ENCODE data around the gene SLC27A3. TPM values are rescaled to one million over a fixed set of nuclear protein-coding genes. Genes with fewer than 3 reads are reported as not detected.

Gene SLC27A3
- total and polyA plus RNA-seq, 9 of the 15 experiments (the other 6 are each of a cell fraction or from before 2014, with no cell fraction given) = 0.57 to 5.2 (median 2.8) TPM

DNA sequence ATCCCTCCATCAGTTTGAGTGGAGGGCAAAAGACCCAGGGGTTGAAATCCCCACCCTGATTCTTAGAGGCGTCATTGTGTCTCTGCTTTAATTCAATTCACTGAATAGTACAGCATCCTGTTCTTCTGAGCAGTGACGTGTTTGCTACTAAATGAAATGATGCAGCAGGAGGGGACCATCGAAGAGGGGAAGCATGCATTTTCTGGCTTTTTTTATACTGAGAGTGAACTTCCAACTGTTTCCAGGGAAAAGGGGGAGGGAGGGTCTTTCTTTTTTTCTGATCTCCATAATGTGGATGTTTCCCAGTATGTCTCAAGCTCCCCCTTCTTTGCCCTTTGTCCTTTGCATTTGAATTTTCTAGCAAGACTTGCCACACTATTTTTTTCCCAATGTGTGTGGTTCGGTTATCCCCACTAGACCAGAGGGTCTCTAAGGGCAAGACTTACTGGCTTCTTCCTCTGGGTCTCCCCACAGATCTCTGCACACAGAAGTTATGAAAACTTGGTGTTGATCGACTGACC, 44.7 kb upstream of the SLC27A3 start:
- no peaks in the 10 kb centered on the region for H3K9me3 ChIP-seq (replicated peaks; ENCODE audit: control insufficient read depth, insufficient read depth, low read depth, low read length)

More for the DNA sequence above, 44.7 kb upstream of the SLC27A3 start:
- H3K9ac ChIP-seq (ENCODE audit: insufficient read depth in 1 of 2, low read depth in 2 of 2, low read length in 2 of 2) = no peak overlapping the region
- no peaks in the 10 kb centered on the region; the same call in 2 of the 3 replicates for H3K36me3 ChIP-seq (ENCODE audit: control insufficient read depth, insufficient read depth, low read length)
- no peak overlapping the region for H3K27ac ChIP-seq (ENCODE audit: extremely low read depth, low read depth, low read length)
- WGBS (ENCODE audit: insufficient coverage, low coverage, missing lambda C conversion rate) = 45% methylated on average over 5 of the region's 5 CpGs
- H3K27me3 ChIP-seq (ENCODE audit: control insufficient read depth in 2 of 2, insufficient read depth in 2 of 2, low read length in 2 of 2) = no peaks in the 10 kb centered on the region
- H3K4me1 ChIP-seq (replicated peaks in 1 of 2; ENCODE audit: control insufficient read depth in 2 of 2, insufficient read depth in 2 of 2, low read length in 2 of 2) = peaks cover 7 to 11% of the 10 kb centered on the region in 2 experiments; a peak in 4 of 5 replicates
- no peak overlapping the region for H2AFZ ChIP-seq (ENCODE audit: low read depth, low read length)
- H3K4me3 ChIP-seq = no peak overlapping the region
- in situ Hi-C loops (cut with MboI) (no loop called here), intact Hi-C loops (cut with micrococcal nuclease) (no loop called here)
- ATAC-seq (no peak), FAIRE-seq (no peak), DNase-seq (ENCODE audit: extremely low read depth in 1 of 4, low spot score in 3 of 4) (no peak)
- H4K20me1 ChIP-seq (replicated peaks; ENCODE audit: control insufficient read depth, insufficient read depth, low read length) = no peaks in the 10 kb centered on the region
- POLR2A ChIA-PET = no interaction called here
- CTCF ChIA-PET (ENCODE audit: low intra/inter-chr PET ratio) = no interaction called here
- H3K79me2 ChIP-seq (ENCODE audit: control insufficient read depth, insufficient read depth, low read length) = peaks cover 15% of the 10 kb centered on the region
- H3K9me1 ChIP-seq (ENCODE audit: control insufficient read depth, insufficient read depth, low read length) = no peaks in the 10 kb centered on the region
- no peak overlapping the region for H3K4me2 ChIP-seq (ENCODE audit: insufficient read depth, low read length)
- TF ChIP-seq, protein P1, sequence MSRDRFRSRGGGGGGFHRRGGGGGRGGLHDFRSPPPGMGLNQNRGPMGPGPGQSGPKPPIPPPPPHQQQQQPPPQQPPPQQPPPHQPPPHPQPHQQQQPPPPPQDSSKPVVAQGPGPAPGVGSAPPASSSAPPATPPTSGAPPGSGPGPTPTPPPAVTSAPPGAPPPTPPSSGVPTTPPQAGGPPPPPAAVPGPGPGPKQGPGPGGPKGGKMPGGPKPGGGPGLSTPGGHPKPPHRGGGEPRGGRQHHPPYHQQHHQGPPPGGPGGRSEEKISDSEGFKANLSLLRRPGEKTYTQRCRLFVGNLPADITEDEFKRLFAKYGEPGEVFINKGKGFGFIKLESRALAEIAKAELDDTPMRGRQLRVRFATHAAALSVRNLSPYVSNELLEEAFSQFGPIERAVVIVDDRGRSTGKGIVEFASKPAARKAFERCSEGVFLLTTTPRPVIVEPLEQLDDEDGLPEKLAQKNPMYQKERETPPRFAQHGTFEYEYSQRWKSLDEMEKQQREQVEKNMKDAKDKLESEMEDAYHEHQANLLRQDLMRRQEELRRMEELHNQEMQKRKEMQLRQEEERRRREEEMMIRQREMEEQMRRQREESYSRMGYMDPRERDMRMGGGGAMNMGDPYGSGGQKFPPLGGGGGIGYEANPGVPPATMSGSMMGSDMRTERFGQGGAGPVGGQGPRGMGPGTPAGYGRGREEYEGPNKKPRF (IDR thresholded peaks at IDR 0.05; ENCODE audit: low read depth, low read length) = no peak
- no peak for TF ChIP-seq CREM (IDR thresholded peaks at IDR 0.05; ENCODE audit: low read depth)
- TF ChIP-seq, protein P2, sequence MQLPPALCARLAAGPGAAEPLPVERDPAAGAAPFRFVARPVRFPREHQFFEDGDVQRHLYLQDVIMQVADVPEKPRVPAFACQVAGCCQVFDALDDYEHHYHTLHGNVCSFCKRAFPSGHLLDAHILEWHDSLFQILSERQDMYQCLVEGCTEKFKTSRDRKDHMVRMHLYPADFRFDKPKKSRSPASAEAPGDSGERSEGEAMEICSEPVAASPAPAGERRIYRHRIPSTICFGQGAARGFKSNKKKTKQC (CRISPR knock-in tag; IDR thresholded peaks at IDR 0.05) = no peak
- TF ChIP-seq CHD2 (IDR thresholded peaks at IDR 0.05; ENCODE audit: low read depth, low read length) = no peak
- TF ChIP-seq FOXJ2 (tag; IDR thresholded peaks at IDR 0.05) = no peak
- TF ChIP-seq MYC (IDR thresholded peaks at IDR 0.05; ENCODE audit: low read depth, low read length) = no peak
- TF ChIP-seq MYC (CRISPR knock-in tag; IDR thresholded peaks at IDR 0.05; ENCODE audit: borderline replicate concordance, low read depth) = no peak
- TF ChIP-seq RBM17 (IDR thresholded peaks at IDR 0.05; ENCODE audit: borderline replicate concordance, low read depth, low read length) = no peak
- no peak for TF ChIP-seq GTF2F1 (IDR thresholded peaks at IDR 0.05; ENCODE audit: low read depth, low read length)
- no peak for TF ChIP-seq GATA2 (CRISPR knock-in tag; IDR thresholded peaks at IDR 0.05)
- TF ChIP-seq SAFB2 (IDR thresholded peaks at IDR 0.05; ENCODE audit: borderline replicate concordance, low read depth, low read length, severe bottlenecking) = no peak
- no peak for TF ChIP-seq E4F1 (CRISPR knock-in tag; IDR thresholded peaks at IDR 0.05; ENCODE audit: borderline replicate concordance)
- BruUV-seq (replicated peaks) = no TSS peak

All from K562 (cell line).